NCI-H524 (cell line): ENCODE measurements around the gene SAMHD1.
"Not testable (repeated sequence)": the region's sequence is repeated elsewhere in the genome, so short reads cannot be mapped to it uniquely, and the experiment has no call there.

Experiments used
- DNase-seq, 2 experiments: peaks; one replicate each; lab custom pipeline; 2025; lab: John Stamatoyannopoulos, UW

Gene SAMHD1

GRCh38 chr20:36916199-36916598, 35.3 kb downstream of the SAMHD1 start:
- no peak for DNase-seq

- DNase-seq = no peak
Observed at GRCh38 chr20:36908603-36909002, 42.9 kb downstream of the SAMHD1 start.

DNA sequence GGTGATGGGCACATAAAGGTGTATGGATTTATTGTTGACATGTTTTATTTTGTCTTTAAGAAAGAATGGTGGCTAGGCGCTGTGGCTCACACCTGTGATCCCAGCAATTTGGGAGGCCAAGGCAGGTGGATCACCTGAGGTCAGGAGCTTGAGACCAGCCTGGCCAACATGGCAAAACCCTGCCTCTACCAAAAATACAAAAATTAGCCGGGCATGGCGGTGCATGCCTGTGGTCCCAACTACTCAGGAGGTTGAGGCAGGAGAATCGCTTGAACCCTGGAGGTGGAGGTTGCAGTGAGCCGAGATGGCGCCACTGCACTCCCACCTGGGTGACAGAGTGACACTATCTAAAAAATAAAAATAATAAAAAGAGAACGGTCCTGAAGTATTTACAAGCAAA, 45.4 kb downstream of the SAMHD1 start:
- DNase-seq = not testable (repeated sequence)

DNA sequence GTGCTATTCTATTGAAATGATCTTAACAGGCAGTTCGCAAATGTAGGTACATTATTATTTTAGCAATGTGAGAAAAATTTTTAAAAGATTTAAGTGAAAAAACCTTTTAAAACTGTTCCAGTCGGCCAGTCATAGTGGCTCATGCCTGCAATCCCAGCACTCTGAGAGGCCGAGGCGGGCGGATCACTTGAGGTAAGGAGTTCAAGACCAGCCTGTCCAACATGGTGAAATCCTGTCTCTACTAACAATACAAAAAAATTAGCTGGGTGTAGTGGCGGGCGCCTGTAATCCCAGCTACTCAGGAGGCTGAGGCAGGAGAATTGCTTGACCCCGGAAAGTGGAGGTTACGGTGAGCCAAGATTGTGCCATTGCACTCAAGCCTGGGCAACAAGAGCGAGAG, 45.9 kb downstream of the SAMHD1 start:
- not testable (repeated sequence) for DNase-seq

GRCh38 chr20:36904690-36905089, 46.8 kb downstream of the SAMHD1 start:
- DNase-seq = no peak

- no peak for DNase-seq
Observed at GRCh38 chr20:36895036-36895435, 56.5 kb downstream of the SAMHD1 start.

- DNase-seq = no peak
Observed at GRCh38 chr20:36893801-36894200, 57.7 kb downstream of the SAMHD1 start.

DNA sequence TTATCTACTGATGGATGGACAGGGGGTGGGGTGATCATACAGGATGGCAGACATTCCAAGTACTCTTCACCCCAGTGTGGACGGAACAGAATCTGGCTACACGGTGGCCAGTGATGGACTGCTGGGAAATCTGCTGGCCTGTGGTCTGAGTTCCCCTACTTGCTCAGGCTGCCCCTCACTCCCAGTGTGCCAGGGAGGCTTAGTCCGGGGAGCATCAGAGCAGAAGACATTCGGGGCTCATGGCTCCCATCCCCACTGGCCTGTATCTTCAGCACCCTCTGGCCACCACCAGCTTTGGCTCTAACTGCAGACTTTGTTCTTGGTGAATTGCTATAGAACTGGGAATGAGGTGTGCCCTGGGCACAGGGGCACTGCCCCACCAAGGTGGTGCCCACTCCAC, 60.3 kb downstream of the SAMHD1 start:
- no peak for DNase-seq

GRCh38 chr20:36890586-36890985, 60.9 kb downstream of the SAMHD1 start:
- DNase-seq = no peak

DNA sequence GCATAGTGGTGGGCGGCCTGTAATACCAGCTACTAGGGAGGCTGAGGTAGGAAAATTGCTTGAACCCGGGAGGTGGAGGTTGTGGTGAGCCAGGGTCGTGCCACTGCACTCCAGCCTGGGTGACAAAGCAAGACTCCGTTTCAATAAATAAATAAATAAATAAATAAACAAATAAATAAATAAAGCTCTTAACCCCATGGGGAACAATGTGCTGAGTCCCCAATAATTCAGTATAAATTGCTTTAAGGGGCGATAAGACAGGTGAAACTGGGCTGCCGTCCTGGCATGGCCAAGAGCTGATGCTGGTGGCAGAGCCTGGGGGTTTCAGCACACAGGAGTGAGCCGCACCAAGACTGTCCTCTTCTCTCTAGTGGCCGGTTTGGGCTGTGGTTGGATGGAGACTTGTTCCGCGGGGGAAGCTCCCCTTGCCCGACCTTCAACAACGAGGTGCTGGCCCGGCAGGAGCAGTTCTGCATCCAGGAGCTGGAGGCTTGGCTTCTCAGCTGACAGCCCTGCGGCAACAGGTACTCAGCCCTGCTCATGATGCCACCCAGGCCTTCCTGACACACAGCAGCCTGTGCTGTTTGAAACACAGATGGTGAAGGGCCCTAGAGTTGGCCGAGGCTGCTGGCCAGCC, 62.5 kb downstream of the SAMHD1 start:
- peak in 1 of 2 experiments; percentile 21 for DNase-seq

GRCh38 chr20:36887752-36888090, 63.8 kb downstream of the SAMHD1 start:
- DNase-seq = no peak

GRCh38 chr20:36886859-36887751, 64.4 kb downstream of the SAMHD1 start:
- DNase-seq = peak; percentile 85 to 88

DNA sequence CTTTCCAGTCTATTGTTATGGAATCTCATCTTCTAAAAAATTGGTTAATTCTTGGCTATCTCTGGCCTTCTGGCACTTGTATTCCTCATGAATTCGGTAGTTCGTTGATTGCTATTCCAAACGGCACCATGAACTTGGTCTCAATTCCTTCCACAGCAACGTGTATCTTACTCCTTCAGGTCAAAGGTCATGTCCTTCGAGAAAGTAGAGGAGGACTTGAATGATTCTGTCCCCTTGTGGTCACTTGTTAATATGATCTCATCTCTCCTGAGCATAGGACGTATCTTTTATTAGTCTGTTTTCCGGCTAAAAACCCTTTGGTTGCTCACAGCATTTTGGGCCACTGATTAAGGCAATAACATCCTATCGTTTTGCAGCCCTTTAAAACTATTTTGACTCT, 66.2 kb downstream of the SAMHD1 start:
- no peak for DNase-seq

- DNase-seq = no peak
Observed at GRCh38 chr20:36883977-36884535, 67.5 kb downstream of the SAMHD1 start.

DNA sequence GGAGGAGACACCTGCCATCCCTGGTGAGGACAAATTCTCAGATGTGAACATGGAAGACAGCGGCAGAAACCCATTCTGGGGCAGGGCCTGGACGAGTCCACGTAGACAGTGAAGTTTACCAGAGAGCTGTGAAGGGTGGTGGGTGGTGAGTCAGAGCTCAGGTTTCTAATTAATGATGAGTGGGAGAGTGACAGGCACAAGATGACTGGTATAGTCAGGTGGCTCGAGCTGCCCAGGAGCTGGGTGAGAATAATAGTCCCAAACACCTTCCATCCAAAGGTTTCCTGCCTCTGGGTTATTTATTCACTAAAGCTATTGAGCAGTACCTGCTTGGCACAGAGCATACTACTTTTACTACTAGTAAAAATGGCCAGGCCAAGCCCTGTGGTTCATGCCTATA, 69.6 kb downstream of the SAMHD1 start:
- peak in 1 of 2 experiments; percentile 25 for DNase-seq

DNA sequence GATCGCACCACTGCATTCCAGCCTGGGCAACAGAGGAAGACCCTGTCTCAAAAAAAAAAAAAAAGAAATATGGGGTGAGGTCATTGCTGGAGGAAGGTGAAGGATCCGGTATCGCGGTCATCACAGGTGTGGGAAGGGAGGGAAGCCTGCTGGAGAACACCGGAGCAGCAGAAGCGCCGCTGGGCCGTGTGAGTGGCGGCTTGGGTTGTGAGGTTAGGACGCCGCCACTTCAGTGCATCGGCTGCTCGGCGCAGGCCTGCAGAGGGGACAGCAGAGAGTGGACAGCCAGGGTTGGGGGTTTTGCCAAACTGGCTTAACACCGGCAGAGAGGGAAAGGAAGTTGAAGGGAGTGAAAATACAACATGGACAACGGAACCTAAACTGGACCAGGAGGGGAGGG, 70.2 kb downstream of the SAMHD1 start:
- DNase-seq = no peak

GRCh38 chr20:36880741-36881250, 70.7 kb downstream of the SAMHD1 start:
- DNase-seq = no peak

DNA sequence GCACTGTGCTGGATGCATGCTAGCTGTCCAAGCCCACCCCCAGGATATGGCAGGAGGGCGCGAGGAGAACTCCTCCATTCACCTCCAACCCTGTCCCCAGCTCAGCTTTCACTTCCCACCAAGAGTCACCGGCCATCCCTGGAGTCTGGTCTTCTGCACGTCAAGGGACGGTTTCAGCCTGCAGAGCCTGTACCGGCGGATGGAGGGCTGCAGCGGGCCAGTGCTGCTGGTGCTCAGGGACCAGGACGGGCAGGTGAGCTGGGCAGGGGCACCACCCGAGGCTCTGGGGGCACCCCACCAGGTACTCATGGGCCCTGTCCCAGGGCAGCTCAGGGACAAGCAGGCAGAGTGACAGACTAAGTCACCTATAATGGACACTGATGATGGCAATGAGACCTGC, 72.6 kb downstream of the SAMHD1 start:
- DNase-seq = no peak

- no peak for DNase-seq
Observed at GRCh38 chr20:36876473-36876833, 75.1 kb downstream of the SAMHD1 start.

DNA sequence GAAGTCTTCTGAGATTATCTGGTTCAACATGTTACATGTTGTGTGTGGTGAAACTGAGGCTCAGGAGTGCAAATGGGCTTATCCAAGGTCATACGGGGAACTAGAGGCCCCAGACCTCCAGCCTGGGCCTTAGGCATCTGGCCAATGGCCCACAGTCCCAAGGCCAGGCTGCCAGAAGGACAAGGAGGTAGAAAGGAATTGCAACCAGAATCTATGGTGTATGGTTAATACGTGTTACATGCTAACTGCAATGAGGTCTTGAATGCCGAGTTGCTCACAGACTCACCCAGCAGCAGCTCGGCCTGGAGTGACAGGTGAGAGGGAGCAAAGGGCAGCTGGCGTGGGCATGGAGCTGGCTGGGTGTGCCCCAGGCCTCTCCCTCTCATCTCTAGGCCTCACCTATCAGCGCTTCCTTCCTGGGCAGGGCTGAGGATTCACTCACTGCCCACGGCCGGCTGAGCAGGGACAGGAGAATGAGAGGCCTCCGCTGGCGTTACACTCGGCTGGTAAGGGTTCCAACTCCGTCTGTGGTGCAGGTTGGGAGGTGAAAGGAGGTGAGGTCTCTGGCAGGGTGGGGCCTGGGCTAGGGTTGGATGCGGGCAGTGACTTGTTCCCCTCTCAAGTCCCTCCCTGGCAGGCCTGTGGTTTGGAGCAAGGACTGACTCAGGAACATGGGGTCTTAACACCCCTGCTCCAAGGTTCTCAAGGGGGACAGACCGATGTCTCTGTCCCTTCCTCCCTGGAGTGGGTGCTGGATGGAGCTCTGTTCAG, 75.6 kb downstream of the SAMHD1 start, which contains the start of gene TLDC2:
TSS of gene TLDC2 (plus strand) at position 437 of the 771 bp plus-strand sequence. CDS start at position 474, 37 bp downstream.
- no peak for DNase-seq

- DNase-seq = not testable (repeated sequence)
Observed at GRCh38 chr20:36875093-36875492, 76.4 kb downstream of the SAMHD1 start.
